NCI-H2196 treated with DMSO at 0.1 percent for 48 hours (cell line): ENCODE data around the gene MSI2.

Experiments
- DNase-seq: peaks from one replicate; lab custom pipeline; 2025; ENCODE audit not compliant: unreplicated experiment; lab: John Stamatoyannopoulos, UW

MSI2 gene

DNA sequence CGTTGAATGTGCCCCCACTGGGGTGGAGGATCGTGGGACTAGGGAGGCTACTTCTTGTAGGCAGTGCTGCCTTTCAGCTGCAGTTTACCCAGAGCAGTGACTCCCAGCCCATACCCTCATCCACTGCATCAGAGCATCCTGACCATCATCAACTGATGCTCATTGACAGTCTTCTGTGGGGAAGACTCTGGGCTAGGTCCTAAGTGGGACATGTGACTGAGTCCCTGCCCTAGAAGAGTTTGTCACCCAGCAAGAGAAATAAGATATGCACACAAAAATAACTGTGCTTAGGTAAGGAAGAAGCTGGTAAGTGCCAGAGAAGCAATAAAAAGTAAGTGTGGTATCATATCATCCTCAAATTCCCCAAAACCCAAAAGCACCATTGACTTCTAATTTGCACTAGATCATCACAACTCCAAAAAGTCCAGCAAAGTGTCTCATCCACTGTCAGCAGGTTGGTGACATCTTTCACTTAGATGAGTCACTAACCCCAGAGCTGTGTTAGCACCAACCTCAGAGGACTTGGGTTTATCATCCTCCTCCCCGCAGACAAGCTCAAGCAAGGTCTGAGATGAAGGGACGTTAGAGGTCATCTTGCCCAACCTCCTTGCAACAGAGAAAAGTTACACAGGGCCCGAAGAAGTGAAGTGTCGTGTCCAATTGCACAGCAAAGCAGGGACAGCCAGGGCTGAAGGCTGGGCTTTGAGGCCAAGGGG, 389.8 kb downstream of the MSI2 start:
- no peak for DNase-seq

- no peak for DNase-seq
Observed at GRCh38 chr17:57648720-57649119, 392.4 kb downstream of the MSI2 start.

DNA sequence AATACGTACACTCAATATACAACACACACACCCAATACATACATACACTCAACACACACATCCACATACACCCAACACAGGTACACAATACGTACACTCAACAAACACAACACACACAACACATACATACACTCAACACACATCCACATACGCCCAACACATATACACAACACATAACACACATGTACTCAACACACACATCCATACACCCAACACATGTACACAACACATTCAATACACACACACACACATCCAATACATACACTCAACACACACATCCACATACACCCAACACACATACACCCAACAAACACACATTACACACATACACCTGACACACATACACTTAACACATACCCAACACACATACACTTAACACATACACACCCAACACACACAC, 392.9 kb downstream of the MSI2 start:
- no peak for DNase-seq

DNA sequence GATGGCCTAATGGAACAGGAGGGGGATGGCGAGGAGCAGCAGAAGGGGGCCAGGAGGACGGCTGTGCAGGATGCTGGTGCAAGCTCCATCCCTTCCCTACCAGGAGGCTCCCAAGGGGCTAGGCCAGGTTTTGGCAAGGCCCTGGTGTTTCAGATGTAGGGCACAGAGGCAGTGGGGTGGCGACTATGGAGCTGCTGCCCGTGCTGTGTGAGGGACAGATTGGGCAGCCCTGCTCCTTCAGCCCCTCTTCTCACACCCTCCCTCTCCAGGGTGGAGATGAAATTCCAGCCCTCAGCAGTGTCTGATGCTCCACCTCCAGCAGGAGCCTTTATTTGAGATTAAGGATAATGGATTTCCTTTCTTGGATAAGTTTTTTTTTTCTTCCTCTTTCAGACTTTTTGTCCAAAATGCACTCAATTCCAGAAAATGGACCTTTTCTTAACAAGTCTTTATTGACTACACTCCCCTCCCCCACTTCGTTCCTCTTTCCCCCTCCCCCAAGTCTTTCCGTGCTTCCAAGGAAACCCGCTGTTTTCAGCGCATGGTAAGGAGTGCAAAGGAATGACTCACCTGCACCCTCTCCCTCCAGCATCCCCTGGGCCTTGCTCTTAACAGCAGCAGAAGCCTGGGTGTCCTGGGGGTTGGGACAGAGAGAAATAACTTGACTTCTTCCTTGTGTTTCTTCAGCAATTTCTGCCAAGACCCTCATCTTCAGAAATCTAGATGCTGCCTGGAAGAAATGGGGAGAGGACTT, 393.6 kb downstream of the MSI2 start:
- DNase-seq, result no peak

- no peak for DNase-seq
Observed at GRCh38 chr17:57650548-57650947, 394.2 kb downstream of the MSI2 start.

GRCh38 chr17:57651451-57651850, 395.1 kb downstream of the MSI2 start:
- no peak for DNase-seq

DNA sequence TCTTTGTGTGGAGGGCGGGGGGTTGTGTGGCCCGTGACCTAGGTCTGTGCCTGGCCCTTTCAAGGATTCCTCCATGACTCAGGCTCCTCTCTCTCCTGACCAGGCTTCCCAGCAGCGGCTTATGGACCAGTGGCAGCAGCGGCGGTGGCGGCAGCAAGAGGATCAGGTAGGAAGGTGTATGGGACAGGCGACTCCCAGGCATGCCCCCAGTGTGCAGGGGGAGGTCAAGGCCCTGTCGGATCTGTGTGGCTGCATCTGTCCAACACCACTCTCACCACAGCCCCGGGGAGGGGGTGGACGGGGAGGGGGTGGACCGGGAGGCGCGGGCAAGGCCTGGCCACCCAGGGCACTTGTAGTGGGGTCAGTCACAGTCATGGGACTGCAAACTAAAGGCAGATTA, 395.7 kb downstream of the MSI2 start:
- no peak for DNase-seq

DNA sequence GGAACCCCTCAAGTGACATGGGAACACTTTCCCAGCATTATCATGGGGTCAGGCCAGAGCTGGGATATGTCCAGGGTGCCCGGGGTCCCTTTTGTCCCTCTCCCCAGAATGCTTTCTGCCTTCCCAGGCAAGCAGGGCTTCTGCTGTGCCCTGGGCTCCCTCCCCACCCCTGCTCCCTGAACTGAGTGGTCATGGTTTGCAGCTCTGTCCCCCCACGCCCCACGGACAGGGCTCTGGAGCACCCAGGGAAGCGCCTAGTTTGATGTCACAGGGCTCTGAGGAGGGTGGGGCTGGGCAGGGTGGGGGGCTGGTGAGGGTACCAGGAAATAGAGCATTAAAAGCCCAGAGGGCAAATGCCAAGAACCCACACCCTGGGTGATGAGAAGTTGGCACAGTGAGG, 396.5 kb downstream of the MSI2 start:
- no peak for DNase-seq

- DNase-seq, result no peak
Observed at GRCh38 chr17:57653279-57653678, 397.0 kb downstream of the MSI2 start.

DNA sequence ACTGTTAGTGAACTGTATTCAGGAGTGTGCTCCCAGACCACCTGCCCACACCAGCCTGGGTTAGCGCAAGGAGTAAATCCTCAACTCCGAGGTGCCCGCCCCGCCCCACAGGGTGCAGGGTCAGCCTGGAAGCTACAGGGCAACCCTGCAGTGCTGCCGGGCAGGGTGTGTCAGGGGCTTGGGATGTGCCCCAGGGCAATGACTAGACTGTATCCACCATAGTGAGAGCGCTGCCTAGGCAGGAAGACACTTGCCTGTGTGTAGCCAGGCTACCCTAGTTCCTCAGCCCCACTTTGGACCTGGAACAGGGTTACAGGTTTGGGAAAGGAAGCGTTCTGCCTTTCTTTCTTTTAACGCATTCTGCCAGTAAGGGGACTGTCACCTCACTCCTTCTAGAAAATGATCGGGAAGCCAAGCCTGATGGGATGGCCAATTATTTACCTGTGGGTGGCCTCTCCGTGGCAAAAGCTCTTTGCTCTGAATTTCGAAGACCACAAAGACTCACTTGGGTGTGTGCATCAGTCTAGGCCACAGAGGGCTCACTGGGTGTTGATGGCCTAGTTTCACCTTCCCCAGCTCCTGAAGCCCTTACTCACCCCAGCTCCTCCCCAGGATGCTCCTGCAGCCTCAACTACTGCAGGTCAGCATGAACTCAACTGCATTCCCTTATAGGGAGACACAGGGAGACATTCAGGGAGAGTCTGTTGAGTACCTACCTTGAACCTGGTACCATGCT, 397.9 kb downstream of the MSI2 start:
- DNase-seq, result no peak

- DNase-seq, result no peak
Observed at GRCh38 chr17:57655553-57655952, 399.2 kb downstream of the MSI2 start.

GRCh38 chr17:57657211-57657610, 400.9 kb downstream of the MSI2 start:
- no peak for DNase-seq

GRCh38 chr17:57662041-57662440, 405.7 kb downstream of the MSI2 start:
- DNase-seq, result peak; percentile 27

DNA sequence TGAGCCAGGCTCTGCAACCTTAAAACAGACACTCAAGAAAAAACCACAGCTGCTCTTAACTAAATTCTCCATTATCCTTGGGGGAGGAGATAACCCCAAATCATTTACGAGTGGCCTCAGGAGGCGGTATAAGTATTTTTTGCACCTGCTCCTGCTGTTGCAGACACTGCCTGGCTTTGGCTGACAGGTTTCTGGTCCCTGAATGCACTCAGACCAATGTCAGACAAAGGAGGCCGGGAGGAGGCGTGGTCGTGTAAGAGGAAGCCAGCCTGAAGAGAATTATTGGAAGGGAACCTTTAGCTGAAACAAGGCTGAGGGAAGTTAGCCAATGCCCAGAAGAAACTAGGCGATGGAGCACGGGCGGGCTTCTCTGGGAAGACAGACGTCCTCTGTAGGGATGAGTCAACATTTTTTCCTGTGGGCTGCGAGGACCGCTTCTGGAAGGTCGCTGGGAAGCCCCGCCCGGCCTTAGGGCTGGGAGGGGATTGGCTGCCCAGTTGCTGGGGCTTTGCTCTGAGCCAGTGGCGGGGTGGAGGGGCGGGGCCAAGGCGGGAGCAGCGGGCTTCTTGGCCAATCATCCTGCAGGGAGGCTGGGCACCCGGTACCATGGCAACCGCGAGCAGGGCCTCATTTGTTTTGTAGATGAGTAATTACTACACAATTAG, 406.5 kb downstream of the MSI2 start:
- DNase-seq, result peak; percentile 97

- DNase-seq, result no peak
Observed at GRCh38 chr17:57663326-57664070, 407.2 kb downstream of the MSI2 start.

GRCh38 chr17:57665128-57665527, 408.8 kb downstream of the MSI2 start:
- DNase-seq, result peak; percentile 33

DNA sequence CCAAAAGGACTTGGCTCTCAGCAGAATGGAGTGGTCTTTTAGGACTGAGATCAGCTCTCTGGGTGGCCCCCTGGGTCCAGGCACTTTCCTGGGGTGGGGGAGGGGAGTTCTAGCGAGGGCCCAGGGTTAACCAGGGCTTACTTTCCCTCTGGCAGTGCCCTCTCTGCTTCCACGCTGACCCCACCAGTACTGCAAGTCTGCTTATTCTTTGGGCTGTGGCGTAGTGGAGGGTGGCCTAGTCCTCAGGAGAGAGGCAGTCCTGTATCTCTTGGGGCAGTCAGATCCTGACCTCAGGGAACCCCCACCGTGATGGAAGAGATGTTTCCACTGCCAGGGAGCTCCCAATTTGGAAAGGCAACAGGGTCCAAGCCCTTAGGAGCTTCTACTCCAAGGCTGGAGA, 409.4 kb downstream of the MSI2 start:
- DNase-seq, result no peak

DNA sequence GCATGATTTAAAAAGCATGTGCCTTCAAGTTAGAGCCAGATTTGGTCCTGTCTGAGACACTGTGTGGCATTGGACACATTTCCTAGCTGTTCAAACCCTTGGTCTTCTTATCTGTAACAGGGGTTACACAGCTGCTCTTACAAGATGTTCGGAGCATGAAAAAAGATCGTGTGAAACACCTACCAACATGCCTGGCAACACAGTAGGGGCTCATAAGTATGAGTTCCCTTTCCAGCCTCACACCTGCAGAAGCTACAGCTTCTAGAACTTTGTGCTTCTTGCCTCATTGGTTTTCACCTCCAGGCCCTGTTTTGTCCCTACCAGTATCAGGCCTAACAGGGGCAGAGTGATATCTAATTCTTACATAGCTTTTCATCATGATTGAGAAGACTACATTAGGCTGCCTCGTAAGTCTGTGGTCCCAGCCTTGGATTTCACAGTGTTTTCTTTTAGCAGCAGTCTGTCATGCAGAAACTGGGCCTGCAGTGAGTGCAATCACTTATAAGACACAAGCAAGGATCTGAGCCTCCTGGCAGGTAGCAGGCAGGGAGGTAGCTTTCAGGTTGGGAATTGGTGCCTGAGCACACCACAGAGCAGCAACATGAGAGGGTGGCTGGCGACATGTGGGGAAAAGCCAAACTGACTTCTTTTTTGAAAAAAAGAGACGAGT, 410.0 kb downstream of the MSI2 start:
- DNase-seq, result no peak

GRCh38 chr17:57666946-57667345, 410.6 kb downstream of the MSI2 start:
- DNase-seq, result no peak

- no peak for DNase-seq
Observed at GRCh38 chr17:57667461-57667923, 411.2 kb downstream of the MSI2 start.
